K562 (cell line): ENCODE data around the gene TCEAL1.
A peak's percentile ranks its signal among the peaks of the same experiment; 100 is the strongest.

Experiments used
- AFF4 ChIP-seq: sonication (generic); formaldehyde crosslinking; IDR thresholded peaks from 2 replicates; pipeline ENCODE4 v1.8.0; 2023; ENCODE audit warnings: mild to moderate bottlenecking, missing genetic modification reagents
- COPS2 ChIP-seq: fragments of 450-650 bp; conservative IDR thresholded peaks from 2 replicates; pipeline ENCODE4 v1.6.1; 2016; ENCODE audit warnings: mild to moderate bottlenecking, moderate library complexity
- ELK3 ChIP-seq: fragments of 450-650 bp; formaldehyde crosslinking; IDR thresholded peaks from 2 replicates; pipeline ENCODE4 v1.4.0; 2020; ENCODE audit warnings: mild to moderate bottlenecking
- ETV6 ChIP-seq, 3 experiments: fragments of 150-350 bp in 1 of 3; sonication (generic) in 1 of 3; formaldehyde crosslinking in 1 of 3; IDR thresholded peaks; 2 replicates each; pipeline versions ENCODE4 v1.6.1 to v1.8.0; 2014 to 2022; ENCODE audit warnings: borderline replicate concordance in 2 of 3, low read depth in 2 of 3, antibody characterized with exemption in 1 of 3, low read length in 1 of 3, mild to moderate bottlenecking in 1 of 3, missing genetic modification reagents in 1 of 3
- HCFC1 ChIP-seq: IDR thresholded peaks from 2 replicates; pipeline ENCODE4 v1.6.1; 2012; ENCODE audit warnings: low read depth, low read length, improper control_type of control experiment
- HNRNPK ChIP-seq: fragments of 200-400 bp; formaldehyde crosslinking; IDR thresholded peaks from one replicate; pipeline ENCODE4 v1.6.1; 2018; ENCODE audit warnings: mild to moderate bottlenecking, low read depth, low read length; ENCODE audit not compliant: poor library complexity, severe bottlenecking
- RAD21 ChIP-seq, 2 experiments: fragments of 250-450 bp in 1 of 2; fragments of 450-650 bp in 1 of 2; sonication (Bioruptor Pico) in 1 of 2; formaldehyde crosslinking in 1 of 2; IDR thresholded peaks in 1 of 2; conservative IDR thresholded peaks in 1 of 2; 2 replicates each; pipeline versions ENCODE4 v1.4.0 to v1.8.0; 2020 to 2022; ENCODE audit warnings: mild to moderate bottlenecking in 2 of 2, moderate library complexity in 1 of 2
- SREBF2 ChIP-seq: sonication (generic); formaldehyde crosslinking; IDR thresholded peaks from 2 replicates; pipeline ENCODE4 v1.4.0; 2020; ENCODE audit warnings: mild to moderate bottlenecking, missing genetic modification reagents
- U2AF2 ChIP-seq: fragments of 200-400 bp; formaldehyde crosslinking; optimal IDR thresholded peaks from 2 replicates; pipeline ENCODE3; 2017; ENCODE audit warnings: low read depth, mild to moderate bottlenecking, low read length
- ZNF384 ChIP-seq: IDR thresholded peaks from 2 replicates; pipeline ENCODE4 v1.6.1; 2012; ENCODE audit warnings: low read depth, low read length, improper control_type of control experiment

GRCh38 chrX:103629318-103630170 lies 769 bp downstream of the TCEAL1 start:
- TF ChIP-seq ZNF384 (no peak), U2AF2 (no peak), ETV6 (IDR thresholded peaks at IDR 0.05; ENCODE audit: borderline replicate concordance in 1 of 2, low read depth in 2 of 2, low read length in 1 of 2) (no peak), ETV6 (CRISPR knock-in tag; IDR thresholded peaks at IDR 0.05; ENCODE audit: borderline replicate concordance) (no peak), ELK3 (CRISPR knock-in tag) (no peak), HNRNPK (no peak), SREBF2 (CRISPR knock-in tag) (no peak), COPS2 (no peak), RAD21 (CRISPR knock-in tag; conservative IDR thresholded peaks at IDR 0.05 in 1 of 2, IDR thresholded peaks at IDR 0.05 in 1 of 2) (0 out of 4 replicates have a peak, but pooled peaks of 1 of the 2 experiments have one; percentile 11), AFF4 (CRISPR knock-in tag) (no peak), HCFC1 (no peak)
